ENCODE data around the gene RNASE13. TPM values are rescaled to one million over a fixed set of nuclear protein-coding genes. Genes with fewer than 3 reads are reported as not detected.

The RNASE13 gene
- total RNA-seq, 1 experiment from 2014 or later: not detected

DNA sequence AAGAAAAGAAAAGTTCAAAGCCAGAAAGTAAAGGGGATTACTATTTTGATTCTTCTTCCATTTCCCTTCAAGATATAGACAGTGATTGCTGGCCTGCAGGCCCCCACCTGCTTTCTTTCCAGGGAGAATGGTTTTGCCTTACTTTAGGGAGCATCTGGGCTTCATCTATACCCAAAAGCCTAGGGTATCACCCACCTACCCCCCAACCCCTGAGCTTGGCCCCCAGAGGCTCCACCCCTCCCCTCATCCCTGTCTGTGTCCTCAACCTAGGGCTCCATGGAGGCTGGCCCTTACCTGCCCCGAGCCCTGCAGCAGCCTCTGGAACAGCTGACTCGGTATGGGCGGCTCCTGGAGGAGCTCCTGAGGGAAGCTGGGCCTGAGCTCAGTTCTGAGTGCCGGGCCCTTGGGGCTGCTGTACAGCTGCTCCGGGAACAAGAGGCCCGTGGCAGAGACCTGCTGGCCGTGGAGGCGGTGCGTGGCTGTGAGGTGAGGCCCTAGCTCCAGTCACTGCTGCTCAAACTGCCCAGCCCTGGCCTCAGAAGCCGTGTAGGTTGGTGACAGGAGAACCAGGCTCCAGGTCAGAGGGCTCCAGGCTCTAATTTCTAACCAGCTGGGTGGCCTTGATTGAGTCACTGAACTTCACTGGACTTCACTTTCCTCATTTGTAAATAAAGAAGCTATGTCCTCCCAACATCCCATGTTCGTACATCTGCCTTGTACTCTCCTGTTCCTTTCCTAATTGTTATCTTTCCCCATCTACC lies 49.1 kb upstream of the RNASE13 start (continued):
- TF ChIP-seq, protein P1, sequence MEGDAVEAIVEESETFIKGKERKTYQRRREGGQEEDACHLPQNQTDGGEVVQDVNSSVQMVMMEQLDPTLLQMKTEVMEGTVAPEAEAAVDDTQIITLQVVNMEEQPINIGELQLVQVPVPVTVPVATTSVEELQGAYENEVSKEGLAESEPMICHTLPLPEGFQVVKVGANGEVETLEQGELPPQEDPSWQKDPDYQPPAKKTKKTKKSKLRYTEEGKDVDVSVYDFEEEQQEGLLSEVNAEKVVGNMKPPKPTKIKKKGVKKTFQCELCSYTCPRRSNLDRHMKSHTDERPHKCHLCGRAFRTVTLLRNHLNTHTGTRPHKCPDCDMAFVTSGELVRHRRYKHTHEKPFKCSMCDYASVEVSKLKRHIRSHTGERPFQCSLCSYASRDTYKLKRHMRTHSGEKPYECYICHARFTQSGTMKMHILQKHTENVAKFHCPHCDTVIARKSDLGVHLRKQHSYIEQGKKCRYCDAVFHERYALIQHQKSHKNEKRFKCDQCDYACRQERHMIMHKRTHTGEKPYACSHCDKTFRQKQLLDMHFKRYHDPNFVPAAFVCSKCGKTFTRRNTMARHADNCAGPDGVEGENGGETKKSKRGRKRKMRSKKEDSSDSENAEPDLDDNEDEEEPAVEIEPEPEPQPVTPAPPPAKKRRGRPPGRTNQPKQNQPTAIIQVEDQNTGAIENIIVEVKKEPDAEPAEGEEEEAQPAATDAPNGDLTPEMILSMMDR (IDR thresholded peaks at IDR 0.05): no peak
- TF ChIP-seq SOX15 (CRISPR knock-in tag; IDR thresholded peaks at IDR 0.05) (no peak), JAZF1 (CRISPR knock-in tag; IDR thresholded peaks at IDR 0.05) (no peak), FOXJ3 (CRISPR knock-in tag; IDR thresholded peaks at IDR 0.05; ENCODE audit: borderline replicate concordance) (no peak), NFE2L1 (CRISPR knock-in tag; IDR thresholded peaks at IDR 0.05) (no peak), HMGA2 (CRISPR knock-in tag; IDR thresholded peaks at IDR 0.05) (no peak), PREB (CRISPR knock-in tag; IDR thresholded peaks at IDR 0.05; ENCODE audit: borderline replicate concordance) (no peak)
- TF ChIP-seq, protein P2, sequence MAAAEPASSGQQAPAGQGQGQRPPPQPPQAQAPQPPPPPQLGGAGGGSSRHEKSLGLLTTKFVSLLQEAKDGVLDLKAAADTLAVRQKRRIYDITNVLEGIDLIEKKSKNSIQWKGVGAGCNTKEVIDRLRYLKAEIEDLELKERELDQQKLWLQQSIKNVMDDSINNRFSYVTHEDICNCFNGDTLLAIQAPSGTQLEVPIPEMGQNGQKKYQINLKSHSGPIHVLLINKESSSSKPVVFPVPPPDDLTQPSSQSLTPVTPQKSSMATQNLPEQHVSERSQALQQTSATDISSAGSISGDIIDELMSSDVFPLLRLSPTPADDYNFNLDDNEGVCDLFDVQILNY (CRISPR knock-in tag; IDR thresholded peaks at IDR 0.05): no peak

DNA sequence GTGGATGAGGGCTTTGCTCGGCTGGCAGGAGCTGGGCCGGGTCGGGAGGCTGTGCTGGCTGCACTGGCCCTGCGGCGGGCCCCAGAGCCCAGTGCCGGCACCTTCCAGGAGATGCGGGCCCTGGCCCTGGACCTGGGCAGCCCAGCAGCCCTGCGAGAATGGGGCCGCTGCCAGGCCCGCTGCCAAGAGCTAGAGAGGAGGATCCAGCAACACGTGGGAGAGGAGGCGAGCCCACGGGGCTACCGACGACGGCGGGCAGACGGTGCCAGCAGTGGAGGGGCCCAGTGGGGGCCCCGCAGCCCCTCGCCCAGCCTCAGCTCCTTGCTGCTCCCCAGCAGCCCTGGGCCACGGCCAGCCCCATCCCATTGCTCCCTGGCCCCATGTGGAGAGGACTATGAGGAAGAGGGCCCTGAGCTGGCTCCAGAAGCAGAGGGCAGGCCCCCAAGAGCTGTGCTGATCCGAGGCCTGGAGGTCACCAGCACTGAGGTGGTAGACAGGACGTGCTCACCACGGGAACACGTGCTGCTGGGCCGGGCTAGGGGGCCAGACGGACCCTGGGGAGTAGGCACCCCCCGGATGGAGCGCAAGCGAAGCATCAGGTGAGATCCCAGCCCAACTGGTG lies 47.0 kb upstream of the RNASE13 start:
- Mint-ChIP-seq H3K27ac (no peak overlapping the region), H3K36me3 (peaks cover 75% of the 10 kb centered on the region), H3K4me1 (peaks cover 2% of the 10 kb centered on the region), H3K9me3 (no peaks in the 10 kb centered on the region), H3K27me3 (ENCODE audit: low read depth) (no peaks in the 10 kb centered on the region), H3K4me3 (no peak overlapping the region)
- DNase-seq (ENCODE audit: low spot score) (no peak), ATAC-seq (no peak; the same call in 1 of the 2 replicates)
- ChIA-PET POLR2A (interaction anchor here (0.6 to 1.3 kb wide), 2 partner anchors 11 to 15 kb away, joined by 3 to 4 read pairs; no protein-coding TSS in a partner anchor), CTCF (interaction anchor here (1.4 to 1.9 kb wide), 5 partner anchors 9 to 13 kb away, joined by 5 to 10 read pairs (median 7); no protein-coding TSS in a partner anchor)
- no peak for TF ChIP-seq FOXP4 (CRISPR knock-in tag; IDR thresholded peaks at IDR 0.05)
- no peak for TF ChIP-seq TEAD4 (CRISPR knock-in tag; IDR thresholded peaks at IDR 0.05)
- no peak for TF ChIP-seq PRRX2 (CRISPR knock-in tag; IDR thresholded peaks at IDR 0.05)
- TF ChIP-seq ATF2 (CRISPR knock-in tag; IDR thresholded peaks at IDR 0.05; ENCODE audit: borderline replicate concordance, low read depth): no peak
- no peak for TF ChIP-seq ELF4 (CRISPR knock-in tag; IDR thresholded peaks at IDR 0.05; ENCODE audit: low read depth)
- no peak for TF ChIP-seq STAT6 (CRISPR knock-in tag; conservative IDR thresholded peaks at IDR 0.05; ENCODE audit: low read depth)
- TF ChIP-seq, protein P3, sequence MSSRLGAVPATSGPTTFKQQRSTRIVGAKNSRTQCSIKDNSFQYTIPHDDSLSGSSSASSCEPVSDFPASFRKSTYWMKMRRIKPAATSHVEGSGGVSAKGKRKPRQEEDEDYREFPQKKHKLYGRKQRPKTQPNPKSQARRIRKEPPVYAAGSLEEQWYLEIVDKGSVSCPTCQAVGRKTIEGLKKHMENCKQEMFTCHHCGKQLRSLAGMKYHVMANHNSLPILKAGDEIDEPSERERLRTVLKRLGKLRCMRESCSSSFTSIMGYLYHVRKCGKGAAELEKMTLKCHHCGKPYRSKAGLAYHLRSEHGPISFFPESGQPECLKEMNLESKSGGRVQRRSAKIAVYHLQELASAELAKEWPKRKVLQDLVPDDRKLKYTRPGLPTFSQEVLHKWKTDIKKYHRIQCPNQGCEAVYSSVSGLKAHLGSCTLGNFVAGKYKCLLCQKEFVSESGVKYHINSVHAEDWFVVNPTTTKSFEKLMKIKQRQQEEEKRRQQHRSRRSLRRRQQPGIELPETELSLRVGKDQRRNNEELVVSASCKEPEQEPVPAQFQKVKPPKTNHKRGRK (CRISPR knock-in tag; IDR thresholded peaks at IDR 0.05; ENCODE audit: borderline replicate concordance): no peak
- TF ChIP-seq E2F1 (CRISPR knock-in tag; IDR thresholded peaks at IDR 0.05): no peak
- no peak for TF ChIP-seq ZBTB21 (CRISPR knock-in tag; IDR thresholded peaks at IDR 0.05; ENCODE audit: borderline replicate concordance)
- no peak for TF ChIP-seq CREM (CRISPR knock-in tag; IDR thresholded peaks at IDR 0.05)
- TF ChIP-seq FOXJ3 (CRISPR knock-in tag; IDR thresholded peaks at IDR 0.05; ENCODE audit: borderline replicate concordance): no peak
- no peak for TF ChIP-seq ZNF317 (CRISPR knock-in tag; IDR thresholded peaks at IDR 0.05; ENCODE audit: borderline replicate concordance, low read depth)
- TF ChIP-seq TP53 (CRISPR knock-in tag; IDR thresholded peaks at IDR 0.05): no peak
